ACC112 (cell line): ENCODE measurements around the gene HLA-B.
"Not testable (repeated sequence)": the region's sequence is repeated elsewhere in the genome, so short reads cannot be mapped to it uniquely, and the experiment has no call there.

Experiments
- H2AFZ ChIP-seq: fragments of 200-600 bp; sonication (generic); one replicate; pipeline ENCODE4 v1.6.0; 2017; ENCODE audit warnings: antibody characterized with exemption, low read length; ENCODE audit not compliant: unreplicated experiment
- H3K27ac ChIP-seq: fragments of 200-600 bp; sonication (generic); 2 replicates; pipeline ENCODE4 v1.5.1; 2014; ENCODE audit warnings: low read depth, mild to moderate bottlenecking, antibody characterized with exemption, low read length, moderate library complexity
- H3K27me3 ChIP-seq: fragments of 200-600 bp; sonication (generic); 2 replicates; pipeline ENCODE4 v1.6.1; 2014; ENCODE audit warnings: mild to moderate bottlenecking, antibody characterized with exemption, low read length, moderate library complexity, mixed read lengths; ENCODE audit not compliant: insufficient read depth
- H3K36me3 ChIP-seq: fragments of 200-600 bp; sonication (generic); 2 replicates; pipeline ENCODE4 v1.6.1; 2016; ENCODE audit warnings: mild to moderate bottlenecking, antibody characterized with exemption, low read length, moderate library complexity, mixed read lengths; ENCODE audit not compliant: insufficient read depth
- H3K4me1 ChIP-seq: fragments of 200-600 bp; sonication (generic); one replicate; pipeline ENCODE4 v1.6.1; 2016; ENCODE audit warnings: low read length, mixed read lengths; ENCODE audit not compliant: insufficient read depth, unreplicated experiment, control insufficient read depth
- H3K4me3 ChIP-seq: fragments of 200-600 bp; sonication (generic); 2 replicates; pipeline ENCODE4 v1.5.1; 2014; ENCODE audit warnings: mild to moderate bottlenecking, low read depth, low read length
- H3K79me2 ChIP-seq: fragments of 200-600 bp; sonication (generic); one replicate; pipeline ENCODE4 v1.6.0; 2016; ENCODE audit warnings: low read length; ENCODE audit not compliant: control insufficient read depth, unreplicated experiment, insufficient read depth

HLA-B gene

GRCh38 chr6:31381666-31382065 lies 24.7 kb upstream of the HLA-B start:
- H2AFZ ChIP-seq: no peak overlapping the region
- H3K27me3 ChIP-seq: peaks cover 29% of the 10 kb centered on the region
- H3K79me2 ChIP-seq: no peaks in the 10 kb centered on the region
- no peaks in the 10 kb centered on the region for H3K4me1 ChIP-seq
- no peak overlapping the region for H3K27ac ChIP-seq
- no peak overlapping the region for H3K4me3 ChIP-seq
- no peaks in the 10 kb centered on the region for H3K36me3 ChIP-seq

DNA sequence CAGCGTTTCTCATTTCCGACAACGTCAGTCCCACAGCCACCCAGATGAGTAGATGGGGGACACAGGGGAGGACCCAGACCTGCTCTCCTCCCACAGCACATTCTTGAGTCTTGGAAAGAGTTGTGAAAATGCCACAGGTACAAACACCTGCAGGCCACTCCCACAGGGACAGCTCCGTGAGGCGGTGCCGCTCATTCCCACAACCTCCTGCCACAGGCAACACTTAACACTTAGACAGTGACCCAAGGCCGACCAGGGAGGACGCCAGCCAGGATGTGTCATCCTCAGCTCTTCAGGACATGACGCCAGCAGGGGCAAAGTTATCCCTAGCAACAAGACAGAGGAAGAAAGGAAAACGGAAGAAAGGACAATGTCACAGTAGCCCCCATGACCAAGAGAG lies 22.9 kb upstream of the HLA-B start:
- no peaks in the 10 kb centered on the region for H3K4me1 ChIP-seq
- no peak overlapping the region for H3K4me3 ChIP-seq
- no peaks in the 10 kb centered on the region for H3K79me2 ChIP-seq
- no peaks in the 10 kb centered on the region for H3K36me3 ChIP-seq
- H3K27ac ChIP-seq: no peak overlapping the region
- H3K27me3 ChIP-seq: peaks cover 45% of the 10 kb centered on the region
- no peak overlapping the region for H2AFZ ChIP-seq

GRCh38 chr6:31378721-31379103 lies 21.7 kb upstream of the HLA-B start:
- Histone ChIP-seq H3K27ac (no peak overlapping the region), H3K4me3 (no peak overlapping the region), H3K79me2 (no peaks in the 10 kb centered on the region), H2AFZ (no peak overlapping the region), H3K27me3 (peaks cover 47% of the 10 kb centered on the region), H3K4me1 (no peaks in the 10 kb centered on the region), H3K36me3 (no peaks in the 10 kb centered on the region)

DNA sequence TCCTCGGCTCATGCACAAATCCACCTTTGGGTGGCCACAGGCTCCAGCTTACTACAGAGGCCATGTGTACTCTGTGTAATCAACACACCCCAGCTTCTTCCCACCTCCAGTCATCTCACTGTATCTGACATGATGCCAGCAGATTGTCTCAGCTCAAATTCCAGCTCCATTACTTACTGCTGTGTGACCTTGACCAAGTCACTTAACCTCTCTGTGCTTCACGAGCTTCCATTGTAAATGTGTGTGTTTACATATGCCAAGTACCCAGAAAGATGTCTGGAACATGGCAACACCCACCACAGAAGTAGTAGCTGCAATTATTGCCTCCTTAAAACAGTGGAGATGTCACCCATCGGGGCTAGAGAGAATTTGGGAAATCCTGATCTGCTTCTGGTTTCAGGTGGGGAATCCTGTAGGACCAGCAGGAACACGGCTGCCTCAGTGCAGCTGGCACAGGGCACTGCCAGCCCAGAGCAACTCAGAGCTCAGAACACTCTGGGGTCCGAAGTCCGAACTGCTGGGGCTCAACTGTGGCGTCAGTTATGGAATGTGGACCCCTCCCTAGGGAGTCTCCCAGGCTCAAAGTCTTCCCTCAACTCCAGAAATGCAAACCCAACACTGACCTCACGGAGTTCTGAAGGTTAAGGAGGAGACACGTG lies 21.2 kb upstream of the HLA-B start:
- no peaks in the 10 kb centered on the region for H3K4me1 ChIP-seq
- H3K79me2 ChIP-seq: no peaks in the 10 kb centered on the region
- H3K36me3 ChIP-seq: no peaks in the 10 kb centered on the region
- H3K27ac ChIP-seq: no peak overlapping the region
- H3K27me3 ChIP-seq: peaks cover 50% of the 10 kb centered on the region
- H2AFZ ChIP-seq: no peak overlapping the region
- H3K4me3 ChIP-seq: no peak overlapping the region

DNA sequence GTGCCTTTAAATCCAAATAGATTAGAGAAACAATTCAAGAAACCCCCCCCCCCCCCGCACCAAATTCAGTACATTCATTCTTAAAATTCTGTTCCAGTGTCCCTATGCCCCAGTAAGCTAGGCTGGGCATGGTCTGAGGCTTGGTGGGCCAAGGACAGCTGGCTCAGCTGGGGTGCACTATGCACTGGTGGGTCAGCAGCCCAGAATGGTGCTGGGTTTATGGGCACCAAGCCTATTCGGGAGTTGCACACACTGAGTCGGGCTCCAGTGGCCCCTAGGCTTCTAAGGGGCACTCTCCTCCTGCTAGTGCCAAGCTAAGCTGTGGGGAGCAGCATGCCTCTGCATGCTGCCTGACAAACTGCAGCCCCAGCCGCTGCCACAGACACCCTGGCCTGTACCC lies 20.1 kb upstream of the HLA-B start:
- no peak overlapping the region for H2AFZ ChIP-seq
- no peak overlapping the region for H3K27ac ChIP-seq
- no peaks in the 10 kb centered on the region for H3K36me3 ChIP-seq
- H3K4me3 ChIP-seq: no peak overlapping the region
- H3K79me2 ChIP-seq: no peaks in the 10 kb centered on the region
- H3K27me3 ChIP-seq: peaks cover 62% of the 10 kb centered on the region
- H3K4me1 ChIP-seq: no peaks in the 10 kb centered on the region

GRCh38 chr6:31375699-31376098 lies 18.7 kb upstream of the HLA-B start:
- Histone ChIP-seq H3K4me1 (no peaks in the 10 kb centered on the region), H3K4me3 (no peak overlapping the region), H3K27ac (no peak overlapping the region)

GRCh38 chr6:31374118-31374517 lies 17.1 kb upstream of the HLA-B start:
- not testable (repeated sequence) for H2AFZ ChIP-seq, H3K4me3 ChIP-seq, H3K79me2 ChIP-seq, H3K36me3 ChIP-seq, H3K27ac ChIP-seq, H3K4me1 ChIP-seq
- H3K27me3 ChIP-seq: peaks cover 80% of the 10 kb centered on the region

More at GRCh38 chr6:31375699-31376098, 18.7 kb upstream of the HLA-B start:
- H3K79me2 ChIP-seq: no peaks in the 10 kb centered on the region
- no peaks in the 10 kb centered on the region for H3K36me3 ChIP-seq
- H2AFZ ChIP-seq: no peak overlapping the region
- peaks cover 71% of the 10 kb centered on the region for H3K27me3 ChIP-seq

DNA sequence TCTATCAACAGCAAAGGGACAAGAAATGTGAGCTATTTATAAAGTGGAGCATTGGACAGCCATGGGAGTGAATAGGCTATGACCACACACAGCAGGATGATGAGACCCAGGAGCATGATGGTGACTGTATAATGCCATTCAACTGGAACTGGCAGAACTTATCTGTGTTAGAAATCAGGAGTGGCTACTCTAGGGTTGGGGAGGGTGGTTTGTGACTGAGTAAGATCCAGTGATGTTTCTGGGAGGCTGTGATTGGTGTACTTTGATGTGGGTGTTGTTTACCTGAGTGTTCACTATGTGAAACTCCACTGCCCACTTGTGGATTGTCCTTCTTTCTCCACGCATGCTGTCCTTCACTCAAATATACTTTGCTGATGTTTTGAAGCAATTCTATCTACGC lies 11.5 kb upstream of the HLA-B start:
- Histone ChIP-seq H3K27me3 (peaks cover 75% of the 10 kb centered on the region), H3K4me1 (peaks cover 4% of the 10 kb centered on the region), H3K27ac (no peak overlapping the region), H2AFZ (no peak overlapping the region), H3K36me3 (no peaks in the 10 kb centered on the region), H3K4me3 (no peak overlapping the region), H3K79me2 (no peaks in the 10 kb centered on the region)

DNA sequence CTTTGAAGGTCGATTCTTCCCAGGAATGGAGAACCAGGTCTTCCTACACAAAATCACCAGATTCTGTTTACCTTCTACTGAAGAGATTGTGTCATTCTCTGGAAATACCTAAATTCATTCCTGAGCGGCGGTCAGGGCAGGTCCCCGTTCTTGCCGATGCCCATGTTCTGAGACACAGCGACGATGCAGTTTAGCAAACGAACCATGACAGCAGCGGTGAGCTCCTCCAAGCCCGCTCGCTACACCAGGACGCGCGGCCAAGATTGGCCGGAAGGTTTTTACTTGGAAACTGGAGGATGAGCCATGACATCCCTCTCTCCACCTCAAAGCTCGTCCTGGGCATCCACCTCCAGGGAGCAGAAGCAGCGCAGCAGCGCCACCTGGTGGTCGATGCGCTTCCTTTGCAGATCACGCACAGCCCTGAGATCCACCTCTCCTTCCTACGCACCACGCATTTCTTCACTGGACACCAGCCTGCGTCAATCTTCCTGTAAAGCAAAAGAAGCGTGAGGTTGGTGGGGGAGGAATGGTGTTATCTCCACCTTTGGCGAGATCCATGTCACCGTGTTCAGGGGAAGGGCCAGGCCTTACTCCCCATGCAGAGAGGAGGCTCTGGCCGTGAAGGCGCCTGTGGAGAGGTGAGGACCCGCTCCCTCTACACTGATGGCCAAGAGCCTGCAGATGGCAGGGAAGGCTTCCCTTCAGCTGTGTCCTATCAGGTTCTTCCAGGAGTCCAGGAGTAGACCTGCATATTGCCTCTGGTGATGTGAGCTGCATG lies 9.9 kb upstream of the HLA-B start:
- no peaks in the 10 kb centered on the region for H3K79me2 ChIP-seq
- H3K4me3 ChIP-seq: peak overlapping the region; percentile 77
- H3K27ac ChIP-seq: no peak overlapping the region
- H3K36me3 ChIP-seq: no peaks in the 10 kb centered on the region
- H3K27me3 ChIP-seq: peaks cover 72% of the 10 kb centered on the region
- peaks cover 4% of the 10 kb centered on the region for H3K4me1 ChIP-seq
- H2AFZ ChIP-seq: peak overlapping the region; percentile 94

DNA sequence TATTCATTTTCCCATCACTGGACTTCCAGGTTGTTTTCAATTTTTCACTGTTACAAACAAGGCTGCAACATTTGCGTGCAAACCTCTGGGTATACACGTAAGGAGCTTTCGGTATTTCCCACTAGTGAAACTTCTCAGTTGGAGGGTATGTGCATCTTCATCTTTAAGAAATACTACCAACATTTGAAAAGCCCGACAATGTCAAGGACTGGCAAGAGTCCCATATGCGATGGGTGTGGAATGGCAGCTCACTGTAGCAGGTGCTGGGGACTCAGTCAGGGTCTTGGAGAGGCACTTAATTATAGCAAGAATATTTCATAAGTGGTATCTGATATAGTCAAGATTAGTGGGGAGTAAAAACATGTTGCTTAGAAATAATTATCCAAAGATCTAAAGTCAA lies 8.9 kb upstream of the HLA-B start:
- Histone ChIP-seq H3K36me3 (no peaks in the 10 kb centered on the region), H3K27me3 (peaks cover 70% of the 10 kb centered on the region), H3K4me1 (peaks cover 4% of the 10 kb centered on the region), H3K79me2 (no peaks in the 10 kb centered on the region), H2AFZ (no peak overlapping the region), H3K27ac (no peak overlapping the region), H3K4me3 (no peak overlapping the region)

GRCh38 chr6:31363811-31364210 lies 6.8 kb upstream of the HLA-B start:
- Histone ChIP-seq H3K4me3 (no peak overlapping the region), H3K4me1 (peaks cover 4% of the 10 kb centered on the region), H3K27me3 (peaks cover 51% of the 10 kb centered on the region), H3K36me3 (no peaks in the 10 kb centered on the region), H2AFZ (no peak overlapping the region), H3K27ac (no peak overlapping the region), H3K79me2 (no peaks in the 10 kb centered on the region)
